ENCODE data around the gene ITGB3BP.
"Not testable (repeated sequence)": the region's sequence is repeated elsewhere in the genome, so short reads cannot be mapped to it uniquely, and the experiment has no call there.

ITGB3BP gene

GRCh38 chr1:63522891-63523728 is at the start of gene ITGB3BP, which contains the start of gene EFCAB7:
ITGB3BP (minus strand) TSS chr1:63523225; CDS start chr1:63523133, 92 bp downstream.
EFCAB7 (plus strand) TSS chr1:63523525; CDS start chr1:63525573, 2,048 bp downstream.
- DNase-seq (ENCODE audit: low read depth in 3 of 3, low spot score in 1 of 3) = peak; percentile 31 to 72 (median 50)

- DNase-seq (ENCODE audit: low read depth in 3 of 3, low spot score in 1 of 3) = not testable (repeated sequence)
Observed at GRCh38 chr1:63572686-63573085, 49.7 kb upstream of the ITGB3BP start.

- no peak for DNase-seq (ENCODE audit: low read depth in 3 of 3, low spot score in 1 of 3)
Observed at GRCh38 chr1:63569640-63570316, 46.8 kb upstream of the ITGB3BP start.

- DNase-seq (ENCODE audit: low read depth in 3 of 3, low spot score in 1 of 3) = no peak
Observed at GRCh38 chr1:63569068-63569467, 46.0 kb upstream of the ITGB3BP start.

GRCh38 chr1:63563745-63564144 is 40.7 kb upstream of the ITGB3BP start:
- no peak for DNase-seq (ENCODE audit: low read depth in 3 of 3, low spot score in 1 of 3)

GRCh38 chr1:63559357-63559756 is 36.3 kb upstream of the ITGB3BP start:
- DNase-seq (ENCODE audit: low read depth in 3 of 3, low spot score in 1 of 3) = no peak

- no peak for DNase-seq (ENCODE audit: low read depth in 3 of 3, low spot score in 1 of 3)
Observed at GRCh38 chr1:63557365-63557987, 34.5 kb upstream of the ITGB3BP start.

GRCh38 chr1:63555480-63555879 is 32.5 kb upstream of the ITGB3BP start:
- no peak for DNase-seq (ENCODE audit: low read depth in 3 of 3, low spot score in 1 of 3)

- no peak for DNase-seq (ENCODE audit: low read depth in 3 of 3, low spot score in 1 of 3)
Observed at GRCh38 chr1:63548877-63549276, 25.9 kb upstream of the ITGB3BP start.

GRCh38 chr1:63548303-63548702 is 25.3 kb upstream of the ITGB3BP start:
- no peak for DNase-seq (ENCODE audit: low read depth in 3 of 3, low spot score in 1 of 3)

GRCh38 chr1:63547621-63548294 is 24.7 kb upstream of the ITGB3BP start:
- no peak for DNase-seq (ENCODE audit: low read depth in 3 of 3, low spot score in 1 of 3)

GRCh38 chr1:63545780-63546179 is 22.8 kb upstream of the ITGB3BP start:
- DNase-seq (ENCODE audit: low read depth in 3 of 3, low spot score in 1 of 3) = no peak

- DNase-seq (ENCODE audit: low read depth in 3 of 3, low spot score in 1 of 3) = no peak
Observed at GRCh38 chr1:63537940-63538339, 14.9 kb upstream of the ITGB3BP start.

- DNase-seq (ENCODE audit: low read depth in 3 of 3, low spot score in 1 of 3) = no peak
Observed at GRCh38 chr1:63537006-63537405, 14.0 kb upstream of the ITGB3BP start.

GRCh38 chr1:63534406-63534805 is 11.4 kb upstream of the ITGB3BP start:
- DNase-seq (ENCODE audit: low read depth in 3 of 3, low spot score in 1 of 3) = no peak

GRCh38 chr1:63533931-63534330 is 10.9 kb upstream of the ITGB3BP start:
- no peak for DNase-seq (ENCODE audit: low read depth in 3 of 3, low spot score in 1 of 3)

- DNase-seq (ENCODE audit: low read depth in 3 of 3, low spot score in 1 of 3) = no peak
Observed at GRCh38 chr1:63532727-63533126, 9.7 kb upstream of the ITGB3BP start.

- DNase-seq (ENCODE audit: low read depth in 3 of 3, low spot score in 1 of 3) = no peak
Observed at GRCh38 chr1:63524201-63524600, 1.2 kb upstream of the ITGB3BP start.

GRCh38 chr1:63523738-63524137 is 713 bp upstream of the ITGB3BP start:
- DNase-seq (ENCODE audit: low read depth in 3 of 3, low spot score in 1 of 3) = no peak

GRCh38 chr1:63516629-63517028 is 6.4 kb downstream of the ITGB3BP start:
- DNase-seq (ENCODE audit: low read depth in 3 of 3, low spot score in 1 of 3) = no peak

GRCh38 chr1:63512584-63512983 is 10.4 kb downstream of the ITGB3BP start:
- DNase-seq (ENCODE audit: low read depth in 3 of 3, low spot score in 1 of 3) = no peak

All from stimulated activated CD4-positive, alpha-beta T cell treated with anti-CD3 and anti-CD28 coated beads, TNF-alpha, amount 100 ng/mL, for 1 hour (primary cell).